HepG2 (cell line): ENCODE measurements around the gene PNMA8C. TPM values are rescaled to one million over a fixed set of nuclear protein-coding genes. Genes with fewer than 3 reads are reported as not detected.
A peak's percentile ranks its signal among the peaks of the same experiment; 100 is the strongest.

Experiments used
- ATAC-seq: fragments of 200-7000 bp; cut with Tn5 transposase; 3 replicates; pipeline ENCODE4 v1.9.1; 2020; ENCODE audit warnings: mild to moderate bottlenecking, moderate library complexity
- BruUV-seq: library from RNA; stranded (reverse); fragments of 400-500 nt; replicated peaks from 2 replicates; lab custom pipeline; 2021; lab: Mats Ljungman, UMichigan
- CTCF ChIA-PET: fragments of 300-600 bp; formaldehyde crosslinking; extraction: SDS; loops from one replicate; lab custom pipeline; 2021; ENCODE audit warnings: low total read pairs, inconsistent platforms, low intra/inter-chr PET ratio; lab: Yijun Ruan, JAX
- POLR2A ChIA-PET: fragments of 350-600 bp; sonication (Branson Sonifier 250); formaldehyde crosslinking; loops from one replicate; lab custom pipeline; 2020; ENCODE audit warnings: antibody characterized with exemption, inconsistent platforms; lab: Yijun Ruan, JAX
- DNase-seq: peaks from one replicate; pipeline ENCODE4 v3.0.0-alpha.2; 2015; ENCODE audit warnings: low spot score
- FAIRE-seq: peaks from 3 replicates; lab custom pipeline; 2011; peaks lifted over from hg19 to GRCh38; lab: Jason Lieb, UNC
- H2AFZ ChIP-seq: one replicate; pipeline ENCODE4 v1.6.1; 2011; ENCODE audit warnings: low read length, inconsistent platforms
- H3K27ac ChIP-seq: fragments of 300-600 bp; 3 replicates; pipeline ENCODE4 v1.8.0; 2011; ENCODE audit warnings: mixed run types, mild to moderate bottlenecking, mixed read lengths, low read length, inconsistent platforms; ENCODE audit not compliant: insufficient read depth; ENCODE audit errors: extremely low read length
- H3K27me3 ChIP-seq, 2 experiments: fragments of 200-600 bp in 1 of 2; 2 replicates in 1 of 2; 3 replicates in 1 of 2; pipeline versions ENCODE4 v1.6.0 to v1.8.0; 2011; ENCODE audit warnings: low read length in 2 of 2, mild to moderate bottlenecking in 2 of 2, moderate library complexity in 2 of 2, inconsistent platforms in 1 of 2; ENCODE audit not compliant: insufficient read depth in 2 of 2, control insufficient read depth in 1 of 2
- H3K36me3 ChIP-seq, 2 experiments: fragments of 200-600 bp in 1 of 2; replicated peaks in 1 of 2; 2 replicates in 1 of 2; 3 replicates in 1 of 2; pipeline versions ENCODE4 v1.5.1 to v1.8.0; 2011; ENCODE audit warnings: low read length in 2 of 2, inconsistent platforms in 1 of 2; ENCODE audit not compliant: insufficient read depth in 2 of 2, control insufficient read depth in 1 of 2
- H3K4me1 ChIP-seq: 2 replicates; pipeline ENCODE4 v1.5.1; 2012; ENCODE audit warnings: low read length, inconsistent platforms; ENCODE audit not compliant: insufficient read depth
- H3K4me2 ChIP-seq: 2 replicates; pipeline ENCODE4 v1.6.0; 2011; ENCODE audit warnings: low read depth, low read length, inconsistent platforms
- H3K4me3 ChIP-seq, 3 experiments: fragments of 200-600 bp in 1 of 3; sonication (generic), shearing (Covaris generic) in 1 of 3; replicated peaks in 1 of 3; 2 replicates each; pipeline ENCODE4 v1.5.1; 2011 to 2016; ENCODE audit warnings: low read length in 3 of 3, inconsistent platforms in 2 of 3, low read depth in 2 of 3, mild to moderate bottlenecking in 2 of 3, control low read depth in 1 of 3, mixed read lengths in 1 of 3; ENCODE audit not compliant: insufficient read depth in 1 of 3
- H3K79me2 ChIP-seq: one replicate; pipeline ENCODE4 v1.6.1; 2011; ENCODE audit warnings: low read length, inconsistent platforms; ENCODE audit not compliant: insufficient read depth
- H3K9ac ChIP-seq: 2 replicates; pipeline ENCODE4 v1.6.0; 2011; ENCODE audit warnings: mild to moderate bottlenecking, low read depth, low read length, inconsistent platforms; ENCODE audit not compliant: insufficient read depth
- H3K9me3 ChIP-seq: 2 replicates; pipeline ENCODE4 v1.5.1; 2012; ENCODE audit warnings: mild to moderate bottlenecking, low read length
- H4K20me1 ChIP-seq: 2 replicates; pipeline ENCODE4 v1.6.0; 2011; ENCODE audit warnings: inconsistent platforms, mild to moderate bottlenecking, low read length, moderate library complexity; ENCODE audit not compliant: insufficient read depth
- BRCA1 ChIP-seq: sonication (generic); formaldehyde crosslinking; IDR thresholded peaks from 2 replicates; pipeline ENCODE4 v1.4.0; 2020; ENCODE audit warnings: missing genetic modification reagents
- GABPA ChIP-seq, 2 experiments: IDR thresholded peaks; 2 replicates each; pipeline ENCODE4 v1.6.1; 2011 to 2016; ENCODE audit warnings: low read depth in 2 of 2, low read length in 1 of 2, missing biosample characterization in 1 of 2, missing genetic modification characterization in 1 of 2
- KIAA2018 ChIP-seq: sonication (generic); formaldehyde crosslinking; IDR thresholded peaks from 2 replicates; pipeline ENCODE4 v1.5.0; 2020; ENCODE audit warnings: mild to moderate bottlenecking, missing genetic modification reagents, borderline replicate concordance
- KLF11 ChIP-seq: IDR thresholded peaks from 2 replicates; pipeline ENCODE4 v1.6.1; 2016; ENCODE audit warnings: missing compliant biosample characterization
- KLF13 ChIP-seq: sonication (generic); formaldehyde crosslinking; IDR thresholded peaks from 2 replicates; pipeline ENCODE4 v1.4.0; 2020; ENCODE audit warnings: mild to moderate bottlenecking, missing genetic modification reagents
- MTA1 ChIP-seq: sonication (generic); formaldehyde crosslinking; IDR thresholded peaks from 2 replicates; pipeline ENCODE4 v1.4.0; 2020; ENCODE audit warnings: missing genetic modification reagents, mild to moderate bottlenecking, borderline replicate concordance
- PREB ChIP-seq: sonication (generic); formaldehyde crosslinking; IDR thresholded peaks from 2 replicates; pipeline ENCODE4 v1.4.0; 2020; ENCODE audit warnings: missing genetic modification reagents
- RNF2 ChIP-seq: fragments of 450-650 bp; conservative IDR thresholded peaks from 2 replicates; pipeline ENCODE4 v1.6.1; 2016; ENCODE audit warnings: low read depth
- SKIL ChIP-seq: sonication (generic); formaldehyde crosslinking; IDR thresholded peaks from 2 replicates; pipeline ENCODE4 v1.8.0; 2022; ENCODE audit warnings: missing genetic modification reagents, mild to moderate bottlenecking, moderate library complexity, borderline replicate concordance
- SOX13 ChIP-seq, 3 experiments: fragments of 450-650 bp in 1 of 3; sonication (generic) in 1 of 3; formaldehyde crosslinking in 1 of 3; IDR thresholded peaks in 2 of 3; conservative IDR thresholded peaks in 1 of 3; 2 replicates each; pipeline versions ENCODE4 v1.5.0 to v1.6.1; 2016 to 2020; ENCODE audit warnings: antibody characterized with exemption in 1 of 3, mild to moderate bottlenecking in 1 of 3, missing compliant biosample characterization in 1 of 3, missing genetic modification reagents in 1 of 3, moderate library complexity in 1 of 3
- ZNF790 ChIP-seq: sonication (generic); formaldehyde crosslinking; IDR thresholded peaks from 2 replicates; pipeline ENCODE4 v1.8.0; 2022; ENCODE audit warnings: missing genetic modification reagents, mild to moderate bottlenecking, borderline replicate concordance
- WGBS: methylation state at CpG from one replicate; pipeline ENCODE4 v1.1.6; 2017; ENCODE audit warnings: low lambda C conversion rate; 5-methylcytosine and 5-hydroxymethylcytosine counted together
- in situ Hi-C: cut with HindIII; loops from 2 replicates; pipeline ENCODE4 v1.10.0; 2017; ENCODE audit warnings: low pct_unique_long_range_greater_than_20kb; ENCODE audit not compliant: extremely low pct_ligation_motif_present
- intact Hi-C: fragments of 100-400 bp; cut with micrococcal nuclease; formaldehyde crosslinking; loops from one replicate; pipeline ENCODE4 v1.10.0; 2022; ENCODE audit not compliant: unreplicated experiment
- polyA plus RNA-seq, 8 experiments: library from polyadenylated mRNA; depleted of rRNA in 3 of 8; stranded (reverse) in 7 of 8; unstranded in 1 of 8; fragments of >200 nt; fragmentation: Illumina TruSeq in 4 of 8; extraction: Trizol in 4 of 8; gene quantifications; 2 replicates each; pipeline versions ENCODE4 v1.2.1 to v1.2.3, GENCODE V29; 2011 to 2016; ENCODE audit warnings: low read depth in 4 of 8, missing spikeins in 1 of 8, mixed read lengths in 1 of 8; ENCODE audit not compliant: insufficient read depth in 1 of 8
- total RNA-seq, 5 experiments: library from RNA; depleted of rRNA; stranded (reverse); fragments of >200 nt; fragmentation: Illumina TruSeq; extraction: Trizol; gene quantifications; 2 replicates each; pipeline ENCODE4 v1.2.3, GENCODE V29; 2016; ENCODE audit warnings: low read depth in 1 of 5

Gene PNMA8C
- total and polyA plus RNA-seq, 2 of the 13 experiments (the other 11 are each of a cell fraction or from before 2014, with no cell fraction given): not detected

- TF ChIP-seq KIAA2018 (CRISPR knock-in tag) (no peak), GABPA (IDR thresholded peaks at IDR 0.05; ENCODE audit: low read depth, low read length) (no peak), GABPA (CRISPR knock-in tag; IDR thresholded peaks at IDR 0.05; ENCODE audit: low read depth) (no peak)
- TF ChIP-seq, all 625 proteins: peak for 0
Measured at GRCh38 chr19:46380690-46381089, 48.0 kb downstream of the PNMA8C start (continued).

GRCh38 chr19:46378268-46378667 lies 50.5 kb downstream of the PNMA8C start:
- TSS peak; percentile 16 for BruUV-seq
- ATAC-seq (no peak), DNase-seq (no peak), FAIRE-seq (no peak)
- no peak overlapping the region for H3K4me2 ChIP-seq
- no peak overlapping the region for H3K9ac ChIP-seq
- intact Hi-C loops (no loop called here), in situ Hi-C loops (no loop called here)
- CTCF ChIA-PET: no interaction called here
- no peaks in the 10 kb centered on the region for H3K4me1 ChIP-seq
- H3K9me3 ChIP-seq: no peaks in the 10 kb centered on the region
- no peak overlapping the region for H3K4me3 ChIP-seq
- 90% methylated on average over 2 of the region's 2 CpGs for WGBS
- H3K27me3 ChIP-seq: no peaks in the 10 kb centered on the region
- POLR2A ChIA-PET: no interaction called here
- no peaks in the 10 kb centered on the region for H4K20me1 ChIP-seq
- H3K79me2 ChIP-seq: no peaks in the 10 kb centered on the region
- no peak overlapping the region for H2AFZ ChIP-seq
- peaks cover 19 to 69% of the 10 kb centered on the region in 2 experiments for H3K36me3 ChIP-seq
- no peak for TF ChIP-seq ZNF790 (CRISPR knock-in tag)
- no peak for TF ChIP-seq PREB
- no peak for TF ChIP-seq MTA1 (CRISPR knock-in tag)
- TF ChIP-seq SOX13 (IDR thresholded peaks at IDR 0.05): no peak
- no peak for TF ChIP-seq SOX13 (CRISPR knock-in tag; conservative IDR thresholded peaks at IDR 0.05 in 1 of 2, IDR thresholded peaks at IDR 0.05 in 1 of 2)
- TF ChIP-seq KLF13 (CRISPR knock-in tag): no peak
- no peak for TF ChIP-seq SKIL (CRISPR knock-in tag)
- TF ChIP-seq RNF2: no peak
- no peak for TF ChIP-seq BRCA1 (CRISPR knock-in tag)
- no peak for TF ChIP-seq KLF11 (CRISPR knock-in tag)
- no peak overlapping the region for H3K27ac ChIP-seq
